ENCODE results near the gene SPATA32. TPM values are rescaled to one million over a fixed set of nuclear protein-coding genes. Genes with fewer than 3 reads are reported as not detected.

SPATA32 gene
- total RNA-seq, 4 donors from 2014 or later, result 0.48 TPM; not detected in 3

- WGBS, 2 donors (ENCODE audit: low coverage in 1 of 2), result 79% methylated on average over 7 of the region's 7 CpGs; no CpG with 5 or more reads in 1 of the 2 donors
- TF ChIP-seq POLR2AphosphoS5 (IDR thresholded peaks at IDR 0.05), result no peak
- no peak for TF ChIP-seq POLR2A (IDR thresholded peaks at IDR 0.05)
- no peak for TF ChIP-seq EP300 (IDR thresholded peaks at IDR 0.05; ENCODE audit: low read depth)
- TF ChIP-seq CTCF (IDR thresholded peaks at IDR 0.05), result no peak
- DNase-seq, result no peak
- peak overlapping the region; percentile 8 to 65 (median 39) for H3K27ac ChIP-seq
- in situ Hi-C loops (cut with MboI; ENCODE audit: low pct_ligation_motif_present in 1 of 4, low pct_unique_long_range_greater_than_20kb in 1 of 4, low sequenced_read_pairs in 3 of 4) (no loop called here), intact Hi-C loops (cut with DNase I; ENCODE audit: low total_unique reads) (no loop called here)
- no peak overlapping the region for H3K4me3 ChIP-seq
- no peaks in the 10 kb centered on the region for H3K27me3 ChIP-seq
- H3K9me3 ChIP-seq, result no peaks in the 10 kb centered on the region
- peaks cover 0 to 26% (median 12%) of the 10 kb centered on the region in 4 donors for H3K36me3 ChIP-seq
- H3K4me1 ChIP-seq, result peaks cover 6 to 33% (median 25%) of the 10 kb centered on the region in 4 donors
Observed at GRCh38 chr17:45263477-45263860, 1.6 kb upstream of the SPATA32 start.

- Histone ChIP-seq H3K4me3 (peak overlapping the region in 3 of 4 donors; percentile 47 to 66 (median 53)), H3K27ac (peak overlapping the region; percentile 50 to 75 (median 61))
- WGBS, 2 donors (ENCODE audit: low coverage in 1 of 2), result 65% methylated on average over 17 of the region's 18 CpGs; no CpG with 5 or more reads in 1 of the 2 donors
Observed at GRCh38 chr17:45262516-45263476, 902 bp upstream of the SPATA32 start.

GRCh38 chr17:45260204-45260783 lies 1.6 kb downstream of the SPATA32 start:
- Histone ChIP-seq H3K4me3 (no peak overlapping the region), H3K9me3 (no peaks in the 10 kb centered on the region), H3K27ac (no peak overlapping the region), H3K36me3 (peaks cover 0 to 8% (median 3%) of the 10 kb centered on the region in 4 donors), H3K4me1 (peaks cover 6 to 23% (median 17%) of the 10 kb centered on the region in 4 donors), H3K27me3 (no peaks in the 10 kb centered on the region)
- DNase-seq, result no peak
- in situ Hi-C loops (cut with MboI; ENCODE audit: low pct_ligation_motif_present in 1 of 4, low pct_unique_long_range_greater_than_20kb in 1 of 4, low sequenced_read_pairs in 3 of 4), result no loop called here
- TF ChIP-seq CTCF (IDR thresholded peaks at IDR 0.05), result no peak
- intact Hi-C loops (cut with DNase I; ENCODE audit: low total_unique reads), result no loop called here
- 82 to 85% methylated on average over 2 to 7 of the region's 7 CpGs for WGBS, 2 donors (ENCODE audit: low coverage in 1 of 2)

More at GRCh38 chr17:45262516-45263476, 902 bp upstream of the SPATA32 start:
- Histone ChIP-seq H3K4me1 (peaks cover 6 to 33% (median 25%) of the 10 kb centered on the region in 4 donors), H3K36me3 (peaks cover 0 to 19% (median 9%) of the 10 kb centered on the region in 4 donors), H3K27me3 (no peaks in the 10 kb centered on the region), H3K9me3 (no peaks in the 10 kb centered on the region)
- DNase-seq, result no peak
- in situ Hi-C loops (cut with MboI; ENCODE audit: low pct_ligation_motif_present in 1 of 4, low pct_unique_long_range_greater_than_20kb in 1 of 4, low sequenced_read_pairs in 3 of 4) (no loop called here), intact Hi-C loops (cut with DNase I; ENCODE audit: low total_unique reads) (no loop called here)
- TF ChIP-seq POLR2AphosphoS5 (IDR thresholded peaks at IDR 0.05), result peak in 1 of 3 donors; percentile 6
- TF ChIP-seq CTCF (IDR thresholded peaks at IDR 0.05), result no peak

- Histone ChIP-seq H3K27me3 (no peaks in the 10 kb centered on the region), H3K9me3 (no peaks in the 10 kb centered on the region), H3K4me1 (peaks cover 6 to 21% (median 13%) of the 10 kb centered on the region in 4 donors), H3K4me3 (no peak overlapping the region), H3K27ac (no peak overlapping the region), H3K36me3 (no peaks in the 10 kb centered on the region)
- in situ Hi-C loops (cut with MboI; ENCODE audit: low pct_ligation_motif_present in 1 of 4, low pct_unique_long_range_greater_than_20kb in 1 of 4, low sequenced_read_pairs in 3 of 4), result no loop called here
- no peak for TF ChIP-seq EP300 (IDR thresholded peaks at IDR 0.05; ENCODE audit: low read depth)
- no peak for TF ChIP-seq CTCF (IDR thresholded peaks at IDR 0.05)
- no peak for TF ChIP-seq POLR2AphosphoS5 (IDR thresholded peaks at IDR 0.05)
- intact Hi-C loops (cut with DNase I; ENCODE audit: low total_unique reads), result no loop called here
- no peak for DNase-seq
- 53 to 94% methylated on average over 2 to 5 of the region's 5 CpGs for WGBS, 2 donors (ENCODE audit: low coverage in 1 of 2)
Observed at GRCh38 chr17:45258981-45259380, 2.9 kb downstream of the SPATA32 start.

Data from transverse colon (tissue), 4 donors.